SU-DHL-6 (cell line): ENCODE data around the gene KCNK4.

ENCODE experiments used
- H2AFZ ChIP-seq: fragments of 200-600 bp; sonication (generic); 2 replicates; pipeline ENCODE4 v1.6.1; 2014; ENCODE audit warnings: low read depth, mild to moderate bottlenecking, moderate library complexity, mixed read lengths, antibody characterized with exemption, low read length; ENCODE audit not compliant: severe bottlenecking
- H3F3A ChIP-seq: fragments of 200-600 bp; shearing (Covaris generic); 2 replicates; pipeline ENCODE4 v1.6.0; 2016; ENCODE audit warnings: antibody characterized with exemption, mild to moderate bottlenecking; ENCODE audit not compliant: insufficient read depth
- H3K27ac ChIP-seq: fragments of 200-600 bp; sonication (generic); 2 replicates; pipeline ENCODE4 v1.5.1; 2016; ENCODE audit warnings: low read depth, mild to moderate bottlenecking, low read length, moderate library complexity, mixed read lengths
- H3K27me3 ChIP-seq: fragments of 200-600 bp; sonication (generic), shearing (Covaris generic); 2 replicates; pipeline ENCODE4 v1.6.0; 2014; ENCODE audit warnings: mild to moderate bottlenecking, low read length
- H3K36me3 ChIP-seq: fragments of 200-600 bp; sonication (generic); 2 replicates; pipeline ENCODE4 v1.6.1; 2014; ENCODE audit warnings: mild to moderate bottlenecking, low read length, mixed read lengths
- H3K4me2 ChIP-seq: fragments of 300-600, 200-600 bp; shearing (Covaris generic), sonication (generic); 2 replicates; pipeline ENCODE4 v1.6.0; 2014; ENCODE audit warnings: low read length, low read depth, mild to moderate bottlenecking; ENCODE audit not compliant: poor library complexity, severe bottlenecking
- H3K4me3 ChIP-seq: fragments of 200-600 bp; sonication (generic); 2 replicates; pipeline ENCODE4 v1.5.1; 2014; ENCODE audit warnings: antibody characterized with exemption, low read length, mild to moderate bottlenecking, mixed read lengths; ENCODE audit not compliant: insufficient read depth, poor library complexity, severe bottlenecking
- H3K79me2 ChIP-seq: fragments of 200-600 bp; sonication (generic); 2 replicates; pipeline ENCODE4 v1.6.1; 2014; ENCODE audit warnings: mild to moderate bottlenecking, low read length, moderate library complexity; ENCODE audit not compliant: insufficient read depth
- H3K9ac ChIP-seq: fragments of 200-600 bp; sonication (generic); 2 replicates; pipeline ENCODE4 v1.7.0; 2014; ENCODE audit warnings: mild to moderate bottlenecking, low read length
- H3K9me2 ChIP-seq: fragments of 200-600 bp; sonication (generic); replicated peaks from 2 replicates; pipeline ENCODE4 v1.6.1; 2014; ENCODE audit warnings: low read length; ENCODE audit not compliant: insufficient read depth
- H3K9me3 ChIP-seq: fragments of 200-600 bp; sonication (generic); 2 replicates; pipeline ENCODE4 v1.6.1; 2014; ENCODE audit warnings: low read length, mixed read lengths; ENCODE audit not compliant: insufficient read depth
- H4K20me1 ChIP-seq: fragments of 200-600 bp; sonication (generic); 2 replicates; pipeline ENCODE4 v1.6.1; 2014; ENCODE audit warnings: low read depth, mild to moderate bottlenecking, antibody characterized with exemption, low read length, moderate library complexity, mixed read lengths
- EZH2phosphoT487 ChIP-seq: fragments of 200-600 bp; sonication (generic), shearing (Covaris generic); conservative IDR thresholded peaks from 2 replicates; pipeline ENCODE4 v1.6.1; 2018; ENCODE audit warnings: mild to moderate bottlenecking, antibody characterized with exemption, low read length, moderate library complexity, mixed read lengths
- TF ChIP-seq, protein P1 (sequence below): fragments of 200-600 bp; sonication (generic); IDR thresholded peaks from one replicate; pipeline ENCODE4 v1.5.1; 2017; ENCODE audit warnings: antibody characterized with exemption, mild to moderate bottlenecking, low read length, moderate library complexity; ENCODE audit not compliant: insufficient read depth, poor library complexity, severe bottlenecking

KCNK4 gene

DNA sequence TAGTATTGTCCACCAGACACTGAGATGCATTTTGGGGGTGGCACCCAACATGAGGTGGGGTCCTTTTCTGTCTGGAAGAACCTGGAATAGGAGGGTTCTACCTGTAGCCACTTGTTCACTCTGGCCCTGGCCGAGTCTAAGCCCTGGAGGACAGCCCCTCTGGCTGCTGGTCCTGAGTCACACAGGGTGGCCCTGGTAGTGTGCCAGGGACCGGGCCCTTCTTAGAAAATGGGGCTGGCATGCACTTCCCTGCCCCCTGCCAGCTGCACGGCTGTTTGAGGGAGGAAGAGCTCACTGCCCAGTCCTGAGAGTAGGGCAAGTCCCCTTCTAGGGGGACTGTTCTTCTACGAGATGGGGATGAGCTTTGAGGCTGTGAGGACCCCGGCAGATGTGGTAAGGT lies 37.6 kb upstream of the KCNK4 start:
- no peak overlapping the region for H2AFZ ChIP-seq
- peaks cover 9% of the 10 kb centered on the region; the same call in 1 of the 2 replicates for H3K79me2 ChIP-seq
- no peak overlapping the region for H3K27ac ChIP-seq
- H3K27me3 ChIP-seq: no peaks in the 10 kb centered on the region
- TF ChIP-seq, protein P1, sequence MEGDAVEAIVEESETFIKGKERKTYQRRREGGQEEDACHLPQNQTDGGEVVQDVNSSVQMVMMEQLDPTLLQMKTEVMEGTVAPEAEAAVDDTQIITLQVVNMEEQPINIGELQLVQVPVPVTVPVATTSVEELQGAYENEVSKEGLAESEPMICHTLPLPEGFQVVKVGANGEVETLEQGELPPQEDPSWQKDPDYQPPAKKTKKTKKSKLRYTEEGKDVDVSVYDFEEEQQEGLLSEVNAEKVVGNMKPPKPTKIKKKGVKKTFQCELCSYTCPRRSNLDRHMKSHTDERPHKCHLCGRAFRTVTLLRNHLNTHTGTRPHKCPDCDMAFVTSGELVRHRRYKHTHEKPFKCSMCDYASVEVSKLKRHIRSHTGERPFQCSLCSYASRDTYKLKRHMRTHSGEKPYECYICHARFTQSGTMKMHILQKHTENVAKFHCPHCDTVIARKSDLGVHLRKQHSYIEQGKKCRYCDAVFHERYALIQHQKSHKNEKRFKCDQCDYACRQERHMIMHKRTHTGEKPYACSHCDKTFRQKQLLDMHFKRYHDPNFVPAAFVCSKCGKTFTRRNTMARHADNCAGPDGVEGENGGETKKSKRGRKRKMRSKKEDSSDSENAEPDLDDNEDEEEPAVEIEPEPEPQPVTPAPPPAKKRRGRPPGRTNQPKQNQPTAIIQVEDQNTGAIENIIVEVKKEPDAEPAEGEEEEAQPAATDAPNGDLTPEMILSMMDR: no peak
- TF ChIP-seq EZH2phosphoT487: no peak
- H3K4me2 ChIP-seq: no peak overlapping the region
- H3F3A ChIP-seq: 0 out of 2 replicates have a peak, but pooled peaks cover 3% of the 10 kb centered on the region
- no peaks in the 10 kb centered on the region for H3K9me3 ChIP-seq
- no peaks in the 10 kb centered on the region for H3K9me2 ChIP-seq
- no peak overlapping the region for H3K9ac ChIP-seq
- no peaks in the 10 kb centered on the region for H3K36me3 ChIP-seq
- no peaks in the 10 kb centered on the region for H4K20me1 ChIP-seq
- no peak overlapping the region for H3K4me3 ChIP-seq

DNA sequence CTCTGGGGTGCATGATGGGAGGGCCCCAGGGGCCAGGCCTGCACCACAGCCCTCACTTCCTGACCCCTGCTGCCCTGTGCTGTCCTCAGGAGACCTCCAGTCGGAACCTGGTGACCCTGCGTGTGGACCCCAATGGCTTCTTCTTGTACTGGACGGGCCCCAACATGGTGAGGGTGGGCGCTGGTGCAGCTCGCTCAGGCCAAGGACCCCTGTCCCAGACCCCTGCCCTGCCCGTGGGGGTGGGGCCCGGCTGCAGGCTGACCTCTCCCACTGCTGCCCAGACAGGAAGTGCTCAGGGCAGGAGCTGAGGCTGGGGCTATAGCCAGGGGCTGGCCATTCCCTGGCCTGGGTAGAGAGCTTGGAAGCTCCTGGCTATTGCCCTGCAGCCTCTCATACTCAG lies 36.8 kb upstream of the KCNK4 start:
- no peaks in the 10 kb centered on the region for H3K9me2 ChIP-seq
- H3K9me3 ChIP-seq: no peaks in the 10 kb centered on the region
- H3F3A ChIP-seq: 0 out of 2 replicates have a peak, but pooled peaks cover 3% of the 10 kb centered on the region
- no peak overlapping the region for H3K9ac ChIP-seq
- no peaks in the 10 kb centered on the region for H3K27me3 ChIP-seq
- H3K4me2 ChIP-seq: no peak overlapping the region
- peaks cover 9% of the 10 kb centered on the region; the same call in 1 of the 2 replicates for H3K79me2 ChIP-seq
- H4K20me1 ChIP-seq: no peaks in the 10 kb centered on the region
- H2AFZ ChIP-seq: no peak overlapping the region
- H3K27ac ChIP-seq: no peak overlapping the region
- no peak overlapping the region for H3K4me3 ChIP-seq
- TF ChIP-seq, protein P1: no peak
- no peak for TF ChIP-seq EZH2phosphoT487
- H3K36me3 ChIP-seq: no peaks in the 10 kb centered on the region

DNA sequence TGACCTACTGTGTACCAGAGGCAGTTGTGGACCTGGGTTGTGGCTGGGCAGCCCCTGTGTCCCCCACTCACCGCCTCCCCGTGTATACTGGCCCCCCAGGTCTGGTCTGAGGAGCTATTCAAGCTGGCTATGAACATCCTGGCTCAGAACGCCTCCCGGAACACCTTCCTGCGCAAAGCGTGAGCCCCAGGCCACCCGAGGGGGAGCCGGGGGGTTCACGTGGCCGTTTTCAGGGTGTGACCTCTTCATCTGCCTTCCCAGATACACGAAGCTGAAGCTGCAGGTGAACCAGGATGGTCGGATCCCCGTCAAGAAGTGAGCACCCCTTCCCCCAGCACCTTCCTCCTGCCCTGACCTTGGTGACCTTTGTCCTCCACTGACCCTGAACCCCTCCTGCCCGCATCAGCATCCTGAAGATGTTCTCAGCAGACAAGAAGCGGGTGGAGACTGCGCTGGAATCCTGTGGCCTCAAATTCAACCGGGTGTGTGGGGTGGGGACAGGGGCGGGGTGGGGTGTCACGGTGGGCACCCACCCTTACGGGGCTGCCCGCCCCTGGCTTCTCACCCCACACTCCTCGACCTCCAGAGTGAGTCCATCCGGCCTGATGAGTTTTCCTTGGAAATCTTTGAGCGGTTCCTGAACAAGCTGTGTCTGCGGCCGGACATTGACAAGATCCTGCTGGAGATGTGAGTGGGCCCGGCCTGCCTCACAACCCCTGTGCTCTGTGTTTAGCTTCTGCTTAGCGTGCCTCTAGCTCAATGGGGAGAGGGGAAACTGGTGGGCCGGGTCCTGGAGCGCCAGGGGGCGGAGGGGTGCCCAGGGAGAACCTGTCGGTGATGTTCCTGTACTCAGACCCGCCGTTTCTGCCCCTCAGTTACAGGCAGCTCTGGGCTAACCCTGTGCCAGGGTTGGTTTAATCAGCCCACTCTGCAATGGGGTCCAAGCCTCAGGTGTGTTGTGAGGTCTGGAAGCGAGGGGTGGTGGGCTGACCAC lies 35.7 kb upstream of the KCNK4 start:
- Histone ChIP-seq H2AFZ (no peak overlapping the region), H3K9me3 (no peaks in the 10 kb centered on the region), H3K4me3 (no peak overlapping the region), H4K20me1 (no peaks in the 10 kb centered on the region), H3K36me3 (no peaks in the 10 kb centered on the region), H3K4me2 (no peak overlapping the region), H3K27me3 (no peaks in the 10 kb centered on the region), H3K27ac (no peak overlapping the region), H3F3A (0 out of 2 replicates have a peak, but pooled peaks cover 3% of the 10 kb centered on the region), H3K9me2 (no peaks in the 10 kb centered on the region), H3K9ac (no peak overlapping the region), H3K79me2 (peaks cover 9% of the 10 kb centered on the region; the same call in 1 of the 2 replicates)
- TF ChIP-seq, protein P1: no peak
